Left ventricle myocardium inferior (tissue), 1 donor: Measurements from ENCODE around the gene KCNN3. TPM values are rescaled to one million over a fixed set of nuclear protein-coding genes. Genes with fewer than 3 reads are reported as not detected.

Experiments used
- DNase-seq: peaks from one replicate; pipeline ENCODE4 v3.0.0-alpha.2; 2020
- H3K27ac ChIP-seq: fragments of 200-600 bp; replicated peaks from 2 replicates; pipeline ENCODE4 v1.8.0; 2021
- H3K27me3 ChIP-seq: fragments of 200-600 bp; 2 replicates; pipeline ENCODE4 v1.8.0; 2021; ENCODE audit warnings: low read depth
- H3K36me3 ChIP-seq: fragments of 200-600 bp; 2 replicates; pipeline ENCODE4 v1.8.0; 2021
- H3K4me1 ChIP-seq: fragments of 200-600 bp; 2 replicates; pipeline ENCODE4 v1.8.0; 2021
- H3K4me3 ChIP-seq: fragments of 200-600 bp; 2 replicates; pipeline ENCODE4 v1.8.0; 2021; ENCODE audit warnings: mild to moderate bottlenecking, moderate library complexity
- H3K9me3 ChIP-seq: fragments of 200-600 bp; replicated peaks from 2 replicates; pipeline ENCODE4 v1.8.0; 2021
- CTCF ChIP-seq: fragments of 200-600 bp; IDR thresholded peaks from 2 replicates; pipeline ENCODE4 v1.8.0; 2021; ENCODE audit warnings: antibody characterized with exemption, mild to moderate bottlenecking, borderline replicate concordance
- intact Hi-C: fragments of 100-400 bp; cut with micrococcal nuclease; formaldehyde crosslinking; loops from one replicate; pipeline ENCODE4 v1.11.0; 2022
- long read RNA-seq: library from polyadenylated mRNA; unstranded; transcript quantifications from one replicate; pipeline ENCODE4 v2.0.0, GENCODE V29; 2021
- total RNA-seq: library from RNA; stranded (reverse); fragmentation: NEBNext Ultra II Directional; extraction: Animal tissue kit (Norgen Biotek cat#: 25700); gene quantifications from one replicate; pipeline ENCODE4 v1.2.1, GENCODE V29; 2021
- donor health status: DM: no; HTN: yes; CAD: no; lungs with severe emphysema.

Gene KCNN3
- 4.8 TPM for total RNA-seq
- long read RNA-seq, full-length matches to known transcripts = 2 of 5 reads
- long read RNA-seq, partial matches to known transcripts = 0 of 5 reads
- long read RNA-seq, other reads (novel, unspliced or antisense) = 3 of 5 reads

- H3K36me3 ChIP-seq = no peaks in the 10 kb centered on the region
- peaks cover 50% of the 10 kb centered on the region for H3K4me1 ChIP-seq
- H3K27me3 ChIP-seq = no peaks in the 10 kb centered on the region
- no peak for TF ChIP-seq CTCF
- no peaks in the 10 kb centered on the region for H3K9me3 ChIP-seq
- peak; percentile 94 for DNase-seq
- peak within 1 kb of the TSS; percentile 71 for H3K4me3 ChIP-seq
- intact Hi-C loops = loop anchor here (10.0 kb wide), 1 partner anchor 105 kb away; no protein-coding TSS in a partner anchor
- H3K27ac ChIP-seq = peak within 1 kb of the TSS; percentile 59
These were observed at the start of gene KCNN3 for GRCh38 chr1:154870115-154870571. TSS of gene KCNN3 (minus strand) at chr1:154870281. CDS start at chr1:154869964, 317 bp downstream.

GRCh38 chr1:154913273-154913672 lies 43.2 kb upstream of the KCNN3 start:
- intact Hi-C loops = no loop called here
- Histone ChIP-seq H3K4me1 (peaks cover 39% of the 10 kb centered on the region), H3K27ac (peak overlapping the region; percentile 81), H3K9me3 (peaks cover 7% of the 10 kb centered on the region), H3K27me3 (no peaks in the 10 kb centered on the region), H3K36me3 (no peaks in the 10 kb centered on the region), H3K4me3 (no peak overlapping the region)
- TF ChIP-seq CTCF = no peak
- no peak for DNase-seq

- H3K27ac ChIP-seq = peak overlapping the region; percentile 81
- intact Hi-C loops = no loop called here
- TF ChIP-seq CTCF = no peak
These were observed 42.7 kb upstream of the KCNN3 start for GRCh38 chr1:154912755-154913154.

GRCh38 chr1:154911691-154912550 lies 41.8 kb upstream of the KCNN3 start:
- Histone ChIP-seq H3K4me3 (no peak overlapping the region), H3K27ac (peak overlapping the region; percentile 81), H3K9me3 (peaks cover 9% of the 10 kb centered on the region), H3K4me1 (peaks cover 39% of the 10 kb centered on the region), H3K36me3 (no peaks in the 10 kb centered on the region), H3K27me3 (no peaks in the 10 kb centered on the region)
- intact Hi-C loops = no loop called here
- DNase-seq = peak; percentile 31
- TF ChIP-seq CTCF = no peak

More at GRCh38 chr1:154912755-154913154, 42.7 kb upstream of the KCNN3 start:
- Histone ChIP-seq H3K4me1 (peaks cover 39% of the 10 kb centered on the region), H3K27me3 (no peaks in the 10 kb centered on the region), H3K36me3 (no peaks in the 10 kb centered on the region), H3K9me3 (peaks cover 9% of the 10 kb centered on the region), H3K4me3 (no peak overlapping the region)
- no peak for DNase-seq

- DNase-seq = no peak
- Histone ChIP-seq H3K9me3 (peaks cover 9% of the 10 kb centered on the region), H3K4me1 (peaks cover 39% of the 10 kb centered on the region), H3K4me3 (no peak overlapping the region), H3K27ac (peak overlapping the region; percentile 81), H3K27me3 (no peaks in the 10 kb centered on the region), H3K36me3 (no peaks in the 10 kb centered on the region)
- no peak for TF ChIP-seq CTCF
- intact Hi-C loops = no loop called here
These were observed 40.8 kb upstream of the KCNN3 start for GRCh38 chr1:154910851-154911250.
